GM13977 (cell line): ENCODE results near the gene COL6A1.

ENCODE experiments used
- DNase-seq: peaks from one replicate; pipeline ENCODE4 v3.0.0; 2012; ENCODE audit warnings: low spot score
- CTCF ChIP-seq: IDR thresholded peaks from 2 replicates; pipeline ENCODE4 v1.5.1; 2012; ENCODE audit warnings: mild to moderate bottlenecking, control low read depth; ENCODE audit not compliant: insufficient read depth; ENCODE audit errors: extremely low read depth, missing control alignments
- in situ Hi-C: fragments of 300-500 bp; cut with MboI; formaldehyde crosslinking; loops from one replicate; pipeline ENCODE4 v1.12.0; 2022; ENCODE audit warnings: low sequenced_read_pairs, low pct_unique_long_range_greater_than_20kb, mixed read lengths, inconsistent platforms; ENCODE audit not compliant: unreplicated experiment

COL6A1 gene

DNA sequence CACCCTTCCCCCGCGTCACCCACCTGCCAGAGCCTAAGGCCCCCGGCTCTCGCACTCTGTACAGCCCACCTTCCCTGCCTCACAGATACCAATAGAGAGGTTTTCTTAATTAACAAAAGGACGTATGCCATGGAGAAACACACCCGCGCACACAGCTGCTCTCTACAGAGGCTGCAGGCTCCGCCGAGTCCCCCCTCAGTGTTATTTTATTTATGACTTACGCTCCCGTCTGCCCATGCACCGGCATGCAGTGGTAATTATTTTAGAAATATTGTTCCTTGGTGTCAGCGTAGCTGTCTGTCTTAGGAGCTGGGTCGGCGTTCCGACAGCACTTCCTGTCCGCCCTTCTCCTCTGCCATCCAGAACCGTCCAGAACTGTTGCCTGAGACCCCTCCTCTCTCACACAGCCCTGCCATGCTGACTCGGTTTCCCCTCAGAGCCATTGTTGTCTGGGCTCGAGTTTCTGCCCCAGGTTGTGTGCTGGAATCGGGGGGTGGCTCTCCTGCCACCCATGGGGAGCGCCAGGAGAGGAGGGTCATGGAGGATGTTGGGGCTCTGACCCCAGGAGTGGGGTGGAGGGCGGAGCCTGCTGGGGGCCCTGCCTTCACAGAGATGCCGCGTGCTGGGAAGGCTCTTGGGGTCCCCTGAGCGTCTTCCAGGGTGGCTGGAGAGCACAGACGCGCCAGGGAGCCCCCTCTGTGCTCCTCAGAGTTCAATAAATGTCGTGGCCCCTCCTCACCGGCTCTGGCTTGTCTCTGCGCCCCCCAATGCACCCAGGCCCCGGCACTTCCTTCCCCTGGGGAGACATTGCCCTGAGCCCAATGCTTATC is 39.6 kb upstream of the COL6A1 start:
- TF ChIP-seq CTCF = no peak
- in situ Hi-C loops = no loop called here
- no peak for DNase-seq

- TF ChIP-seq CTCF = no peak
- in situ Hi-C loops = no loop called here
- DNase-seq = no peak
These were observed 38.6 kb upstream of the COL6A1 start for GRCh38 chr21:45942755-45943629.

- TF ChIP-seq CTCF = no peak
- no peak for DNase-seq
- in situ Hi-C loops = no loop called here
These were observed 37.7 kb upstream of the COL6A1 start for GRCh38 chr21:45943630-45944540.

DNA sequence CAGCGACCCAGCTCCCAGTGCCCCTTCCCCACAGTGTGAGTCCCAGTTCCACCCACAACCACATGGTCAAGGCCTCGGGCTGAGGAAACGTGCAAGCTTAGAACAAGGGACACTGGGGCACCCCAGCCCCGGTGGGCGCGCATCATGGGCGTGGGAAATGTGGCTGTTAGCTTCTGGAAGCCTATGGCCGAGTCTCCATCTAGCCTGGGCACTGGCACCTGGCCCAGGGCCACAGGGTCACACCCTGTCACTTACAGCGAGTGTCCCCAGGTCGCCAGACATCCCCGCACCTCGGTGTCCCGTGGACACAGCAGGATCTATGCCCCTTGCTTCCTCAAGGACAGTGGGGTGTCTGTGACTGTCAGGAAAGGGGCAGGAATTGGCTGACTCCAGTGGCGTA is 37.0 kb upstream of the COL6A1 start:
- no peak for DNase-seq

DNA sequence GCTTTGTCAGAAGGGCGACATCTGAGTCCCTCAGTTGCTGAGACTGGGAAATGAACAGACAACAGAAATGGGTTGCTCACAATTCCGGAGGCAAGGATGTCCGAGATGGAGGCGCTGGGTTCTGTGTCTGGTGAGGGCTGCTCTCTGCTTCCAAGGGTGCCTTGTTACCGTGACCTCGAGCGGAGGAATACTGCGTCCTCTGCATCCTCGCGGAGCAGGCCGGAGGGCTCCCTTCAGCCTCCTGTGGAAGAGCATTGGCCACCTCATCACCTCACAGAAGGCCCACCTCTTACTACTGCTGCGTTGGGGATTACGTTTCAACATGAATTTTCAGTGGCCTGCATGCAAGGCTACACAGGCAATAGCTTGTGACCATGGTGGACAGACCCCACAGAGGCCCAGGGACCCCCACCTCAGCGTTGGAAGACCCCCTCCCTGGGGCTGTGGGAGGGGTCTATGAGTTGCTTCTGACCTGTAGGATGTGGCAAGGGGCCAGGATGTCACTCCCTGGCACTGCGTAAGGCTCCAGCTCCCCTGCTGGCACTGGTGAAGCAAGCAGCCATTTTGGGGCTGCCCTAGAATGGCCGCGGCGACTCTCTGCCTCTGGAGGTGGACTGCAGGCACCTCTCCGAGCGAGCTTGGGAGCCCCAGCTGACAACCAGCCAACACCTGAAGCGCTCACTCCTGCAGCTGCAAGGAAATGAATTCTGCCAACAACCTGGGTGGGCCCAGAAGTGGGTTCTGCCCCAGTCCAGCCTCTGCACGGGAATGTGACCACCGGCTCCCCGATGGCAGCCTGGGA is 36.3 kb upstream of the COL6A1 start:
- no peak for DNase-seq
- TF ChIP-seq CTCF = no peak
- in situ Hi-C loops = no loop called here

More for the DNA sequence above, 37.0 kb upstream of the COL6A1 start:
- in situ Hi-C loops = no loop called here
- TF ChIP-seq CTCF = no peak
